Esophagus squamous epithelium (tissue), 4 donors: ENCODE data around the gene SECTM1.

Experiments used
- CTCF ChIP-seq, 6 experiments: fragments of 450-650 bp in 4 of 6; fragments of 200-600 bp in 2 of 6; sonication (generic) in 2 of 6; IDR thresholded peaks; one replicate each; pipeline ENCODE4 v1.5.1; 2016 to 2019; ENCODE audit warnings: antibody characterized with exemption in 6 of 6, mild to moderate bottlenecking in 4 of 6, moderate library complexity in 4 of 6
- POLR2A ChIP-seq, 4 donors: fragments of 450-650 bp; IDR thresholded peaks; one replicate each; pipeline ENCODE4 v1.6.1; 2017; ENCODE audit warnings: antibody characterized with exemption in 4 of 4, mild to moderate bottlenecking in 4 of 4, moderate library complexity in 3 of 4

- TF ChIP-seq CTCF (IDR thresholded peaks at IDR 0.05) (no peak), POLR2A (IDR thresholded peaks at IDR 0.05) (no peak)
These were observed 8.0 kb downstream of the SECTM1 start for GRCh38 chr17:82325286-82326180.
